Thoracic aorta (tissue), 2 donors: ENCODE data around the gene ST8SIA2. TPM values are rescaled to one million over a fixed set of nuclear protein-coding genes. Genes with fewer than 3 reads are reported as not detected.

Experiments
- ATAC-seq: fragments of 150-250 bp; one replicate; pipeline ENCODE4 v1.8.0; 2017; ENCODE audit warnings: low read depth; ENCODE audit not compliant: insufficient number of reproducible peaks, low FRiP score
- DNase-seq: peaks from one replicate; pipeline ENCODE4 v3.0.0-alpha.2; 2020; ENCODE audit warnings: low spot score
- H3K27ac ChIP-seq, 2 donors: fragments of 200-600 bp; sonication (generic); 1 replicate in 1 of 2; 2 replicates in 1 of 2; pipeline ENCODE4 v1.5.1; 2016; ENCODE audit warnings: mild to moderate bottlenecking in 2 of 2, moderate library complexity in 2 of 2
- H3K27me3 ChIP-seq: fragments of 200-600 bp; sonication (generic); replicated peaks from 2 replicates; pipeline ENCODE4 v1.6.0; 2016; ENCODE audit warnings: mild to moderate bottlenecking; ENCODE audit not compliant: insufficient read depth
- H3K36me3 ChIP-seq: fragments of 200-600 bp; sonication (generic); one replicate; pipeline ENCODE4 v1.5.1; 2016
- H3K4me1 ChIP-seq, 2 donors: fragments of 200-600 bp; sonication (generic); 1 replicate in 1 of 2; 2 replicates in 1 of 2; pipeline versions ENCODE4 v1.5.1 to v1.6.0; 2016; ENCODE audit warnings: low read depth in 2 of 2, mild to moderate bottlenecking in 1 of 2; ENCODE audit not compliant: control insufficient read depth in 1 of 2
- H3K4me3 ChIP-seq: fragments of 200-600 bp; sonication (generic); 2 replicates; pipeline ENCODE4 v1.5.1; 2016; ENCODE audit warnings: mild to moderate bottlenecking
- H3K9me3 ChIP-seq: fragments of 200-600 bp; sonication (generic); 2 replicates; pipeline ENCODE4 v1.5.1; 2016
- CTCF ChIP-seq: fragments of 200-600 bp; sonication (generic); IDR thresholded peaks from one replicate; pipeline ENCODE4 v1.5.1; 2019; ENCODE audit warnings: antibody characterized with exemption
- total RNA-seq, 2 donors: library from RNA; depleted of rRNA; stranded (reverse); fragments of >200 nt; gene quantifications; one replicate each; pipeline versions ENCODE4 v1.1.0 to v1.2.3, GENCODE V29; 2016

ST8SIA2 gene
- not detected for total RNA-seq

GRCh38 chr15:92393071-92393979 is at the start of gene ST8SIA2:
TSS of gene ST8SIA2 (plus strand) at chr15:92393881. CDS start at chr15:92394065, 184 bp downstream.
- Histone ChIP-seq H3K36me3 (no peaks in the 10 kb centered on the region), H3K9me3 (no peaks in the 10 kb centered on the region), H3K27me3 (peaks cover 6% of the 10 kb centered on the region), H3K4me1 (no peaks in the 10 kb centered on the region), H3K4me3 (no peak within 1 kb of the TSS), H3K27ac (no peak within 1 kb of the TSS)
- DNase-seq: no peak
- TF ChIP-seq CTCF: no peak
- ATAC-seq: no peak

- no peak for ATAC-seq
- no peaks in the 10 kb centered on the region for H3K4me1 ChIP-seq
- no peaks in the 10 kb centered on the region for H3K9me3 ChIP-seq
- no peak overlapping the region for H3K27ac ChIP-seq
- H3K36me3 ChIP-seq: no peaks in the 10 kb centered on the region
- TF ChIP-seq CTCF: no peak
- H3K4me3 ChIP-seq: no peak overlapping the region
- DNase-seq: no peak
- H3K27me3 ChIP-seq: no peaks in the 10 kb centered on the region
Measured at GRCh38 chr15:92343924-92344643, 49.6 kb upstream of the ST8SIA2 start.

GRCh38 chr15:92346063-92346462 is 47.6 kb upstream of the ST8SIA2 start:
- H3K9me3 ChIP-seq: no peaks in the 10 kb centered on the region
- no peaks in the 10 kb centered on the region for H3K36me3 ChIP-seq
- no peak for TF ChIP-seq CTCF
- ATAC-seq (no peak), DNase-seq (no peak)
- no peak overlapping the region for H3K4me3 ChIP-seq
- H3K27me3 ChIP-seq: no peaks in the 10 kb centered on the region
- H3K4me1 ChIP-seq: no peaks in the 10 kb centered on the region
- H3K27ac ChIP-seq: no peak overlapping the region

- H3K36me3 ChIP-seq: no peaks in the 10 kb centered on the region
- no peaks in the 10 kb centered on the region for H3K27me3 ChIP-seq
- DNase-seq (no peak), ATAC-seq (no peak)
- no peak overlapping the region for H3K4me3 ChIP-seq
- no peaks in the 10 kb centered on the region for H3K9me3 ChIP-seq
- no peaks in the 10 kb centered on the region for H3K4me1 ChIP-seq
- no peak for TF ChIP-seq CTCF
- H3K27ac ChIP-seq: no peak overlapping the region
Measured at GRCh38 chr15:92355307-92355706, 38.4 kb upstream of the ST8SIA2 start.

- no peak overlapping the region for H3K27ac ChIP-seq
- ATAC-seq (no peak), DNase-seq (no peak)
- H3K36me3 ChIP-seq: no peaks in the 10 kb centered on the region
- no peak for TF ChIP-seq CTCF
- H3K4me3 ChIP-seq: no peak overlapping the region
- H3K9me3 ChIP-seq: no peaks in the 10 kb centered on the region
- no peaks in the 10 kb centered on the region for H3K27me3 ChIP-seq
- no peaks in the 10 kb centered on the region for H3K4me1 ChIP-seq
Measured at GRCh38 chr15:92361321-92362000, 32.2 kb upstream of the ST8SIA2 start.
